Smooth muscle cell (in vitro differentiated cells): Measurements from ENCODE around the gene SEMA3D. TPM values are rescaled to one million over a fixed set of nuclear protein-coding genes. Genes with fewer than 3 reads are reported as not detected.

ENCODE experiments used
- DNase-seq: peaks from one replicate; lab custom pipeline; 2025; ENCODE audit not compliant: unreplicated experiment; lab: John Stamatoyannopoulos, UW
- H2AFZ ChIP-seq: fragments of 200-600 bp; sonication (generic); 2 replicates; pipeline ENCODE4 v1.6.0; 2016; ENCODE audit warnings: antibody characterized with exemption, low read depth, mild to moderate bottlenecking
- H3F3A ChIP-seq: fragments of 200-600 bp; sonication (generic); 2 replicates; pipeline ENCODE4 v1.6.0; 2017; ENCODE audit warnings: antibody characterized with exemption, low read depth
- H3K27ac ChIP-seq: fragments of 200-600 bp; sonication (generic); 2 replicates; pipeline ENCODE4 v1.5.1; 2016; ENCODE audit warnings: low read depth, mild to moderate bottlenecking
- H3K27me3 ChIP-seq: fragments of 200-600 bp; sonication (generic); 2 replicates; pipeline ENCODE4 v1.6.1; 2016; ENCODE audit warnings: low read depth, mild to moderate bottlenecking
- H3K36me3 ChIP-seq: fragments of 200-600 bp; sonication (generic); 2 replicates; pipeline ENCODE4 v1.5.1; 2016; ENCODE audit warnings: low read depth
- H3K4me1 ChIP-seq: fragments of 200-600 bp; sonication (generic); 2 replicates; pipeline ENCODE4 v1.5.1; 2016; ENCODE audit warnings: low read depth
- H3K4me2 ChIP-seq: fragments of 200-600 bp; sonication (generic); 2 replicates; pipeline ENCODE4 v1.6.0; 2016; ENCODE audit warnings: mild to moderate bottlenecking
- H3K4me3 ChIP-seq: fragments of 200-600 bp; sonication (generic); 2 replicates; pipeline ENCODE4 v1.5.1; 2016; ENCODE audit warnings: mild to moderate bottlenecking
- H3K79me2 ChIP-seq: fragments of 200-600 bp; sonication (generic); 2 replicates; pipeline ENCODE4 v1.6.0; 2016; ENCODE audit warnings: low read depth, mild to moderate bottlenecking
- H3K9ac ChIP-seq: fragments of 200-600 bp; sonication (generic); 2 replicates; pipeline ENCODE4 v1.6.0; 2016; ENCODE audit warnings: low read depth
- H3K9me3 ChIP-seq: fragments of 200-600 bp; sonication (generic); replicated peaks from 2 replicates; pipeline ENCODE4 v1.5.1; 2016; ENCODE audit warnings: low read depth
- H4K20me1 ChIP-seq: fragments of 200-600 bp; sonication (generic); 2 replicates; pipeline ENCODE4 v1.6.0; 2016; ENCODE audit warnings: low read depth
- CTCF ChIP-seq: fragments of 200-600 bp; sonication (generic); IDR thresholded peaks from 2 replicates; pipeline ENCODE4 v1.5.1; 2017; ENCODE audit warnings: borderline replicate concordance, mild to moderate bottlenecking, antibody characterized with exemption; ENCODE audit not compliant: insufficient read depth, poor library complexity, severe bottlenecking
- WGBS: methylation state at CpG from one replicate; pipeline ENCODE4 v1.1.7; 2016; ENCODE audit warnings: low lambda C conversion rate; 5-methylcytosine and 5-hydroxymethylcytosine counted together
- polyA plus RNA-seq: library from polyadenylated mRNA; unstranded; fragments of >200 nt; fragmentation: Nextera tagmentation; extraction: Ambion mirVana; gene quantifications from 2 replicates; pipeline ENCODE4 v1.2.1, GENCODE V29; 2016
- total RNA-seq: library from RNA; depleted of rRNA; stranded (reverse); fragments of >200 nt; gene quantifications from 2 replicates; pipeline ENCODE4 v1.2.3, GENCODE V29; 2014

The SEMA3D gene
- total and polyA plus RNA-seq, 2 experiments from 2014 or later, result 9.8 to 106 TPM

GRCh38 chr7:85052894-85053293 is 134.0 kb downstream of the SEMA3D start:
- Histone ChIP-seq H3K36me3 (no peaks in the 10 kb centered on the region), H3K79me2 (no peaks in the 10 kb centered on the region), H2AFZ (no peak overlapping the region), H3K4me3 (no peak overlapping the region), H3K4me1 (peaks cover 23% of the 10 kb centered on the region), H3K4me2 (no peak overlapping the region), H4K20me1 (no peaks in the 10 kb centered on the region), H3K27ac (no peak overlapping the region), H3K27me3 (no peaks in the 10 kb centered on the region), H3K9me3 (no peaks in the 10 kb centered on the region), H3F3A (no peaks in the 10 kb centered on the region), H3K9ac (no peak overlapping the region)
- DNase-seq, result no peak
- TF ChIP-seq CTCF, result no peak
- WGBS, result 59% methylated on average over 1 of the region's 1 CpG

DNA sequence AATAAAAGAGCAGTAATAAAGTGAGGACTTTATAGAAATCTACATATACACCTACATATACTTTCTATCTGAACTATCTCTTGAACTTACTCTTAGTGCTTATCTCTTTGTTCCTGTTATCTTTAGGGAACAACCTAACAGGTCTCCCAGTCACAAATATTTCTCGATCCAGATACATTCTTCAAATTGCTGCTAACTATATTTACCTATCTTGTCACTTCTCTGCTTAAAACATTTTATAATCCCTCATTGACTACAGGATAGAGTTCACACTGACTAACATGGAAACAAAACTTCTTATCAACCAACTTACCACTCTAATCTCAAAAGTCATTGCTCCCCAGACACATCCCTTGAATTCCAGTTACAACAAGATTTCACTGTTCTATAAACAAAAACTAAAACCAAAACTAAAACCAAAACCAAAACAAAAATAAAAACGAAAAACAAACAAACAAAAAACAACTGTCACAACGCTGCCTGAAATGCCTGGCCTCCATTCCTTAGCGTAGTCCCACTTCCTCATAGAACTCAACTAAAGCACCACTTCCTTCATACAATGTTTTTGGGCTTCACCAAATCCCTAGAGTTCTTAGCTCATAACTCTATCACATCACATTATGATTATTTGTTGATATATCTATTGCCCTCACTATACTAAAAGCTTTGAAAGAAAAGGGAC is 134.7 kb downstream of the SEMA3D start:
- no peak overlapping the region for H2AFZ ChIP-seq
- no peak for TF ChIP-seq CTCF
- peaks cover 23% of the 10 kb centered on the region for H3K4me1 ChIP-seq
- no peaks in the 10 kb centered on the region for H3F3A ChIP-seq
- no peak overlapping the region for H3K4me2 ChIP-seq
- no peak overlapping the region for H3K9ac ChIP-seq
- H3K79me2 ChIP-seq, result no peaks in the 10 kb centered on the region
- DNase-seq, result no peak
- no peak overlapping the region for H3K27ac ChIP-seq
- H4K20me1 ChIP-seq, result no peaks in the 10 kb centered on the region
- WGBS, result 74% methylated on average over 4 of the region's 4 CpGs
- no peaks in the 10 kb centered on the region for H3K27me3 ChIP-seq
- no peak overlapping the region for H3K4me3 ChIP-seq
- H3K9me3 ChIP-seq, result no peaks in the 10 kb centered on the region
- no peaks in the 10 kb centered on the region for H3K36me3 ChIP-seq

- Histone ChIP-seq H3K36me3 (no peaks in the 10 kb centered on the region), H3K4me2 (no peak overlapping the region), H3F3A (no peaks in the 10 kb centered on the region), H3K9ac (no peak overlapping the region), H3K9me3 (no peaks in the 10 kb centered on the region), H3K4me1 (no peaks in the 10 kb centered on the region), H3K27ac (no peak overlapping the region), H3K4me3 (no peak overlapping the region), H3K79me2 (no peaks in the 10 kb centered on the region), H4K20me1 (no peaks in the 10 kb centered on the region), H3K27me3 (no peaks in the 10 kb centered on the region), H2AFZ (no peak overlapping the region)
- DNase-seq, result no peak
- TF ChIP-seq CTCF, result no peak
- 94% methylated on average over 1 of the region's 1 CpG for WGBS
These were observed 140.3 kb downstream of the SEMA3D start for GRCh38 chr7:85046534-85046933.

DNA sequence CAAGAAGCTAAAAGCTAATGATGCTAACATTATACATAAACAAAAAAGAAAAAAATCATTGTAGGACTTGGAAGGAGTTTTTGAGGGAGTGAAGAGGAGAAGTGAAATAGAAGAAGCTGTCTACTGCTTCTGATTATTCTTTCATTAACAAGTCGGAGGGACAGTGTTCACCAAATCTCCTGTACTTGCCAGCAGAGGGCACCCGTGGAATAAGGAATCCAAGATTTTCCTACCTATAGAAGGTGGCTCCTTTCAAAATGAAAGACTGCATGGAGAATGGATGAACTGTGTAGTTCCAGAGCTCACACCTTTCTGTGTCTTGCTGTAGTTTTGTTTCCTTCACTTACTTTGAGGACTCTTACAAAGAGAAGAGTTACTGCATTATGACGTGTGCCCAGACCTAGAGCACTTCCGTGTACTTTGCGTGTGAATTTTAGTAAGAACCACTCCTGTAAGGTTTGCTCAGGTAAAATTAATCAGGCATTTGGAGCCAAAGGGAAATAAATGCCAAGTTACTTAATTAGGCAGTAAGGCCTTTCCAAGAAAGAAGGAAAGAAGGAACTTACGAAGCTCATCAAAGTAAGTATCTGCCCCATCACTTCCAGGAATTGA is 145.1 kb downstream of the SEMA3D start:
- no peaks in the 10 kb centered on the region for H3K27me3 ChIP-seq
- no peaks in the 10 kb centered on the region for H3F3A ChIP-seq
- DNase-seq, result no peak
- H3K27ac ChIP-seq, result no peak overlapping the region
- H3K36me3 ChIP-seq, result no peaks in the 10 kb centered on the region
- H3K79me2 ChIP-seq, result no peaks in the 10 kb centered on the region
- H3K4me2 ChIP-seq, result no peak overlapping the region
- no peaks in the 10 kb centered on the region for H3K9me3 ChIP-seq
- H3K4me3 ChIP-seq, result no peak overlapping the region
- no peaks in the 10 kb centered on the region for H3K4me1 ChIP-seq
- peak; percentile 84 for TF ChIP-seq CTCF
- H4K20me1 ChIP-seq, result no peaks in the 10 kb centered on the region
- WGBS, result 53% methylated on average over 6 of the region's 6 CpGs
- no peak overlapping the region for H2AFZ ChIP-seq
- H3K9ac ChIP-seq, result no peak overlapping the region
